ENCODE data around the gene STXBP5.

STXBP5 gene

GRCh38 chr6:147331401-147331800 lies 127.2 kb downstream of the STXBP5 start:
- no peak overlapping the region for H3K9ac ChIP-seq (ENCODE audit: low read length)
- TF ChIP-seq, protein P1, sequence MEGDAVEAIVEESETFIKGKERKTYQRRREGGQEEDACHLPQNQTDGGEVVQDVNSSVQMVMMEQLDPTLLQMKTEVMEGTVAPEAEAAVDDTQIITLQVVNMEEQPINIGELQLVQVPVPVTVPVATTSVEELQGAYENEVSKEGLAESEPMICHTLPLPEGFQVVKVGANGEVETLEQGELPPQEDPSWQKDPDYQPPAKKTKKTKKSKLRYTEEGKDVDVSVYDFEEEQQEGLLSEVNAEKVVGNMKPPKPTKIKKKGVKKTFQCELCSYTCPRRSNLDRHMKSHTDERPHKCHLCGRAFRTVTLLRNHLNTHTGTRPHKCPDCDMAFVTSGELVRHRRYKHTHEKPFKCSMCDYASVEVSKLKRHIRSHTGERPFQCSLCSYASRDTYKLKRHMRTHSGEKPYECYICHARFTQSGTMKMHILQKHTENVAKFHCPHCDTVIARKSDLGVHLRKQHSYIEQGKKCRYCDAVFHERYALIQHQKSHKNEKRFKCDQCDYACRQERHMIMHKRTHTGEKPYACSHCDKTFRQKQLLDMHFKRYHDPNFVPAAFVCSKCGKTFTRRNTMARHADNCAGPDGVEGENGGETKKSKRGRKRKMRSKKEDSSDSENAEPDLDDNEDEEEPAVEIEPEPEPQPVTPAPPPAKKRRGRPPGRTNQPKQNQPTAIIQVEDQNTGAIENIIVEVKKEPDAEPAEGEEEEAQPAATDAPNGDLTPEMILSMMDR (IDR thresholded peaks at IDR 0.05; ENCODE audit: low read length), result no peak
- TF ChIP-seq EZH2 (optimal IDR thresholded peaks at IDR 0.05; ENCODE audit: low read depth, low read length) (no peak), EZH2phosphoT487 (IDR thresholded peaks at IDR 0.05; ENCODE audit: low read length) (no peak)
- no peak for DNase-seq

GRCh38 chr6:147337921-147338320 lies 133.7 kb downstream of the STXBP5 start:
- TF ChIP-seq, protein P1 (IDR thresholded peaks at IDR 0.05; ENCODE audit: low read length), result no peak
- no peak for TF ChIP-seq EZH2 (optimal IDR thresholded peaks at IDR 0.05; ENCODE audit: low read depth, low read length)
- TF ChIP-seq EZH2phosphoT487 (IDR thresholded peaks at IDR 0.05; ENCODE audit: low read length), result no peak
- Histone ChIP-seq H3K9ac (ENCODE audit: low read length) (no peak overlapping the region), H3K79me2 (ENCODE audit: low read length) (no peaks in the 10 kb centered on the region), H3K36me3 (replicated peaks; ENCODE audit: insufficient read depth, low read length) (no peaks in the 10 kb centered on the region), H3K27me3 (replicated peaks; ENCODE audit: insufficient read depth, low read length) (no peaks in the 10 kb centered on the region), H2AFZ (ENCODE audit: low read length) (no peak overlapping the region), H3K9me3 (replicated peaks; ENCODE audit: insufficient read depth, low read length) (no peaks in the 10 kb centered on the region), H3K4me2 (ENCODE audit: low read depth, low read length) (no peak overlapping the region), H3K27ac (ENCODE audit: low read length) (no peak overlapping the region), H3K9me2 (replicated peaks; ENCODE audit: insufficient read depth, low read length) (no peaks in the 10 kb centered on the region), H3K4me1 (ENCODE audit: low read length) (no peaks in the 10 kb centered on the region), H3K4me3 (ENCODE audit: low read length) (no peak overlapping the region), H4K20me1 (ENCODE audit: insufficient read depth, low read length) (no peaks in the 10 kb centered on the region), H3F3A (ENCODE audit: insufficient read depth, low read length) (no peaks in the 10 kb centered on the region)
- no peak for DNase-seq

More at GRCh38 chr6:147331401-147331800, 127.2 kb downstream of the STXBP5 start:
- Histone ChIP-seq H4K20me1 (ENCODE audit: insufficient read depth, low read length) (no peaks in the 10 kb centered on the region), H3K4me1 (ENCODE audit: low read length) (no peaks in the 10 kb centered on the region), H3K79me2 (ENCODE audit: low read length) (no peaks in the 10 kb centered on the region), H3K9me2 (replicated peaks; ENCODE audit: insufficient read depth, low read length) (no peaks in the 10 kb centered on the region), H3F3A (ENCODE audit: insufficient read depth, low read length) (no peaks in the 10 kb centered on the region), H3K4me3 (ENCODE audit: low read length) (no peak overlapping the region), H3K27me3 (replicated peaks; ENCODE audit: insufficient read depth, low read length) (no peaks in the 10 kb centered on the region), H3K4me2 (ENCODE audit: low read depth, low read length) (no peak overlapping the region), H3K36me3 (replicated peaks; ENCODE audit: insufficient read depth, low read length) (no peaks in the 10 kb centered on the region), H3K27ac (ENCODE audit: low read length) (no peak overlapping the region), H2AFZ (ENCODE audit: low read length) (no peak overlapping the region), H3K9me3 (replicated peaks; ENCODE audit: insufficient read depth, low read length) (no peaks in the 10 kb centered on the region)

- no peaks in the 10 kb centered on the region for H3K27me3 ChIP-seq (replicated peaks; ENCODE audit: insufficient read depth, low read length)
- H3K79me2 ChIP-seq (ENCODE audit: low read length), result no peaks in the 10 kb centered on the region
- DNase-seq, result no peak
- H3K36me3 ChIP-seq (replicated peaks; ENCODE audit: insufficient read depth, low read length), result no peaks in the 10 kb centered on the region
- no peak overlapping the region for H3K4me3 ChIP-seq (ENCODE audit: low read length)
- H3K4me2 ChIP-seq (ENCODE audit: low read depth, low read length), result no peak overlapping the region
- TF ChIP-seq EZH2 (optimal IDR thresholded peaks at IDR 0.05; ENCODE audit: low read depth, low read length), result no peak
- TF ChIP-seq EZH2phosphoT487 (IDR thresholded peaks at IDR 0.05; ENCODE audit: low read length), result no peak
- TF ChIP-seq, protein P1 (IDR thresholded peaks at IDR 0.05; ENCODE audit: low read length), result no peak
- H4K20me1 ChIP-seq (ENCODE audit: insufficient read depth, low read length), result no peaks in the 10 kb centered on the region
- no peaks in the 10 kb centered on the region for H3K9me2 ChIP-seq (replicated peaks; ENCODE audit: insufficient read depth, low read length)
- no peaks in the 10 kb centered on the region for H3K9me3 ChIP-seq (replicated peaks; ENCODE audit: insufficient read depth, low read length)
- no peak overlapping the region for H2AFZ ChIP-seq (ENCODE audit: low read length)
- H3K4me1 ChIP-seq (ENCODE audit: low read length), result no peaks in the 10 kb centered on the region
- H3K27ac ChIP-seq (ENCODE audit: low read length), result no peak overlapping the region
- no peaks in the 10 kb centered on the region for H3F3A ChIP-seq (ENCODE audit: insufficient read depth, low read length)
- H3K9ac ChIP-seq (ENCODE audit: low read length), result no peak overlapping the region
Measured at GRCh38 chr6:147341486-147341885, 137.3 kb downstream of the STXBP5 start.

Measured in MM.1S (cell line).